Ovary (tissue), 9 donors: ENCODE data around the gene CAMTA1. TPM values are rescaled to one million over a fixed set of nuclear protein-coding genes. Genes with fewer than 3 reads are reported as not detected.

Experiments
- DNase-seq, 5 donors: peaks; one replicate each; pipeline ENCODE4 v3.0.0-alpha.2; 2019 to 2020
- H3K27ac ChIP-seq, 2 donors: fragments of 200-600 bp; one replicate each; pipeline versions ENCODE4 v1.5.1 to v1.8.0; 2019 to 2022
- H3K27me3 ChIP-seq: fragments of 200-600 bp; one replicate; pipeline ENCODE4 v1.8.0; 2022
- H3K36me3 ChIP-seq: fragments of 200-600 bp; sonication (generic); one replicate; pipeline ENCODE4 v1.5.1; 2019
- H3K4me1 ChIP-seq: one replicate; pipeline ENCODE4 v1.8.1; 2013; ENCODE audit warnings: mild to moderate bottlenecking, moderate library complexity; ENCODE audit not compliant: insufficient read depth
- H3K4me3 ChIP-seq: fragments of 200-600 bp; sonication (generic); one replicate; pipeline ENCODE4 v1.5.1; 2017
- H3K9me3 ChIP-seq, 2 donors: fragments of 200-600 bp in 1 of 2; sonication (generic) in 1 of 2; one replicate each; pipeline versions ENCODE4 v1.5.1 to v1.8.1; 2013 to 2019; ENCODE audit warnings: mild to moderate bottlenecking in 1 of 2, moderate library complexity in 1 of 2
- CTCF ChIP-seq, 3 donors: fragments of 450-650 bp in 2 of 3; fragments of 200-600 bp in 1 of 3; IDR thresholded peaks; one replicate each; pipeline versions ENCODE4 v1.5.1 to v1.8.0; 2016 to 2022; ENCODE audit warnings: antibody characterized with exemption in 3 of 3, mild to moderate bottlenecking in 1 of 3
- EP300 ChIP-seq: sonication (generic); formaldehyde crosslinking; IDR thresholded peaks from one replicate; pipeline ENCODE4 v1.6.1; 2017; ENCODE audit warnings: antibody characterized with exemption
- POLR2A ChIP-seq: fragments of 450-650 bp; IDR thresholded peaks from one replicate; pipeline ENCODE4 v1.6.1; 2017; ENCODE audit warnings: antibody characterized with exemption, mild to moderate bottlenecking, moderate library complexity
- WGBS, 3 donors: extraction: QIAGEN DNeasy Blood & Tissue Kit in 1 of 3; methylation state at CpG; one replicate each; pipeline versions ENCODE4 v1.1.5 to v1.1.7; 2013 to 2017; 5-methylcytosine and 5-hydroxymethylcytosine counted together
- intact Hi-C, 4 donors: fragments of 100-400 bp; cut with DNase I; formaldehyde crosslinking; loops; one replicate each; pipeline versions ENCODE4 v1.11.0 to v1.15.1; 2022 to 2023
- polyA plus RNA-seq, 2 donors: library from polyadenylated mRNA; stranded (reverse); fragments of 200-250 nt in 1 of 2; fragments of 350-450 nt in 1 of 2; fragmentation: Illumina TruSeq in 1 of 2; extraction: RNeasy Lipid Tissue Mini Kit (QIAGEN cat#74804) in 1 of 2; gene quantifications; one replicate each; pipeline ENCODE4 v1.2.3, GENCODE V29; 2013 to 2014
- total RNA-seq, 7 donors: library from RNA; depleted of rRNA in 2 of 7; stranded (reverse); fragments of >200 nt in 2 of 7; fragmentation: NEBNext Ultra II Directional in 3 of 7; extraction: Animal tissue kit (Norgen Biotek cat#: 25700) in 3 of 7; gene quantifications; one replicate each; pipeline versions ENCODE4 v1.1.0 to v1.2.4, GENCODE V29; 2016 to 2023
- donor health status: DM: no; HTN: no; CAD: no; lungs with moderate emphysema.
- donor health status: DM: no; HTN: no; CAD: no.
- donor health status: Bipolar disorder and iron deficiency.
- donor health status: DM: yes; HTN: yes; CAD: no.
- donor health status: DM: no; HTN: no; CAD: no.
- donor health status: DM: yes; HTN: yes; CAD: no.

The CAMTA1 gene
- total and polyA plus RNA-seq, 9 donors, result 51.1 to 150 (median 67.4) TPM

GRCh38 chr1:7645751-7646048, 860.4 kb downstream of the CAMTA1 start:
- intact Hi-C loops, result loop anchor here (5.0 to 10.0 kb wide), 5 partner anchors 421 to 923 kb away; no protein-coding TSS in a partner anchor
- H3K4me1 ChIP-seq, result no peaks in the 10 kb centered on the region
- no peaks in the 10 kb centered on the region for H3K36me3 ChIP-seq
- no peak overlapping the region for H3K4me3 ChIP-seq
- no peak for DNase-seq
- no peak overlapping the region for H3K27ac ChIP-seq
- TF ChIP-seq CTCF (IDR thresholded peaks at IDR 0.05) (no peak), EP300 (no peak), POLR2A (no peak)
- no peaks in the 10 kb centered on the region for H3K9me3 ChIP-seq
- H3K27me3 ChIP-seq, result no peaks in the 10 kb centered on the region
- 80 to 83% (median 82%) methylated on average over 7 of the region's 7 CpGs for WGBS, 3 donors

GRCh38 chr1:7646164-7646563, 860.9 kb downstream of the CAMTA1 start:
- intact Hi-C loops, result loop anchor here (5.0 to 10.0 kb wide), 5 partner anchors 421 to 924 kb away; no protein-coding TSS in a partner anchor
- H3K36me3 ChIP-seq, result no peaks in the 10 kb centered on the region
- TF ChIP-seq EP300 (no peak), CTCF (IDR thresholded peaks at IDR 0.05) (no peak), POLR2A (no peak)
- no peak overlapping the region for H3K4me3 ChIP-seq
- no peak for DNase-seq
- no peak overlapping the region for H3K27ac ChIP-seq
- WGBS, 3 donors, result 89 to 97% (median 93%) methylated on average over 3 of the region's 3 CpGs
- no peaks in the 10 kb centered on the region for H3K4me1 ChIP-seq
- no peaks in the 10 kb centered on the region for H3K27me3 ChIP-seq
- H3K9me3 ChIP-seq, result no peaks in the 10 kb centered on the region

- no peaks in the 10 kb centered on the region for H3K27me3 ChIP-seq
- no peaks in the 10 kb centered on the region for H3K9me3 ChIP-seq
- DNase-seq, result peak; percentile 44 to 84 (median 78)
- intact Hi-C loops, result loop anchor here (5.0 to 10.0 kb wide), 5 partner anchors 422 to 925 kb away; no protein-coding TSS in a partner anchor
- H3K4me1 ChIP-seq, result no peaks in the 10 kb centered on the region
- H3K4me3 ChIP-seq, result no peak overlapping the region
- 41 to 48% (median 44%) methylated on average over 30 of the region's 30 CpGs for WGBS, 3 donors
- H3K27ac ChIP-seq, result no peak overlapping the region
- TF ChIP-seq EP300 (no peak), POLR2A (no peak), CTCF (IDR thresholded peaks at IDR 0.05) (peak; percentile 80 to 91 (median 89))
- H3K36me3 ChIP-seq, result no peaks in the 10 kb centered on the region
Observed at GRCh38 chr1:7646981-7647901, 862.0 kb downstream of the CAMTA1 start.

- no peaks in the 10 kb centered on the region for H3K4me1 ChIP-seq
- H3K36me3 ChIP-seq, result no peaks in the 10 kb centered on the region
- no peaks in the 10 kb centered on the region for H3K9me3 ChIP-seq
- WGBS, 3 donors, result 45 to 58% (median 53%) methylated on average over 14 of the region's 14 CpGs
- peak in 1 of 5 donors; percentile 46 for DNase-seq
- no peak overlapping the region for H3K4me3 ChIP-seq
- H3K27ac ChIP-seq, result no peak overlapping the region
- H3K27me3 ChIP-seq, result no peaks in the 10 kb centered on the region
- intact Hi-C loops, result loop anchor here (5.0 to 10.0 kb wide), 5 partner anchors 424 to 927 kb away; no protein-coding TSS in a partner anchor
- TF ChIP-seq CTCF (IDR thresholded peaks at IDR 0.05) (no peak), EP300 (no peak), POLR2A (no peak)
Observed at GRCh38 chr1:7648761-7649384, 863.6 kb downstream of the CAMTA1 start.
